NCI-H69 (cell line): ENCODE data around the gene EFTUD2.

Source experiments
- DNase-seq: peaks from one replicate; lab custom pipeline; 2025; lab: John Stamatoyannopoulos, UW

The EFTUD2 gene

DNA sequence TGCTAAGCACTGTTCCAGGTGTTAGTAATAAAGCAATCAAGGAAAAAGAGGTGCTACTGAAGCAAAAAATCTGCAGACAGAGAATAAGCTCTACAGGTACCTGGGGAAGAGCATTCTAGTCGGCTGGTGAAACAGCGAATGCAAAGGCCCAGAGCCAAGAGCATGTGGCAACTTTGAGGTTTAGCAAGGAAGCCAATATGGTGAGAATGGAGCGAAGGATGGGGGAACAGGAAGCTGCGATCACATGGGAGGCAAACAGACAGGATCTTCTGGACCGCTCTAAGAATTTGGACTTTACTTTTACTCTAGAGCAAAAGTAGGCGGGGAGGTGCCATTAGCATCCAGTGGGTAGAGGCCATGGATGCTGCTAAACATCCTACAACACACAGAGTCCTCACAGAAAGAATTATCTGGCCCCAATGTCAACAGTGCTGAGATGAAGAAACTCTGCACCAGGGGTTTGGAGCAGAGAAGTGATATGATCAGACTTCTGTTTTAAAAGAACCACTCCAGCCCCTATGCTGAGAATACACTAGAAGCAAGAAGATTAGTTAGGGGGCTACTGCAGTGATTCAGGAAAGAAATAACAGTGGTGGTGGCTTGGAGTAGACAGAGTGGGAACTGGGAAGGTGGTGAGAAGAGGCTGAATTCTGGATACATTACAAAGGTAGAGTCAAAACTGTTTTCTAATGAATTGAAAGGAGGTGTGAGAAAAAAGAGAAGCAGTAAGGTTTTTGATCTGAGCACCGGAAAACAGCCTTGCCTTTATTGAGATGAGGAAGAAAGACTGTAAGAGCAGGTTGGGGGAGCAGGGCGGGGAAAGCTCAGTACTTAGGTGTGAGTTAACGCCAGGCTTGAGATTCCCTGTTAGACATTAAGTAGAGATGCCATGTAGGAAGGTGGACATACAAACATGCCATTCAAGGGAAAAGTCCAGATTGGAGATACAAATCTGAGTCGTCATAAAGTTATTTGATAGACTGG, 11.0 kb downstream of the EFTUD2 start:
- DNase-seq = no peak

- DNase-seq = no peak
Measured at GRCh38 chr17:44887016-44887415, 12.2 kb downstream of the EFTUD2 start.

- DNase-seq = no peak
Measured at GRCh38 chr17:44884941-44885340, 14.3 kb downstream of the EFTUD2 start.

DNA sequence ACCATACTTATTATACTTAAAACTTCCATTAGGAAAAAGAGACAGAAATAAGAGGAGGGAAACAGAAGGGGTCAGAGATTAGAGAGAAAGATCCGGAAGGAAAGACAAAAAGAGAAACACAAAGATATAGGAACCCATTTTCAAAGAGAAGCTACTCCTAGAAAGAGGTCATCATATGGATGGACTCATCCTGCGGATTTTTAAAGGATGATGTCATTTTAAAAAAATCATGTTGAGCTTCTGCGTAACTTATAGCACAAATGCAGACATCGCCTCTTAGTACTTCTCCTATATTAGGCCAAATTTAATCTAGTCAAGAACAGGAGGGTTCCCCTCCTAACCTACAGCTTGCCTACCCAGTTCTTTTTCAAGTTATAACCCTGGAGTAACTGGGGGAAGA, 18.1 kb downstream of the EFTUD2 start:
- DNase-seq = no peak

GRCh38 chr17:44880062-44880461, 19.2 kb downstream of the EFTUD2 start:
- no peak for DNase-seq

DNA sequence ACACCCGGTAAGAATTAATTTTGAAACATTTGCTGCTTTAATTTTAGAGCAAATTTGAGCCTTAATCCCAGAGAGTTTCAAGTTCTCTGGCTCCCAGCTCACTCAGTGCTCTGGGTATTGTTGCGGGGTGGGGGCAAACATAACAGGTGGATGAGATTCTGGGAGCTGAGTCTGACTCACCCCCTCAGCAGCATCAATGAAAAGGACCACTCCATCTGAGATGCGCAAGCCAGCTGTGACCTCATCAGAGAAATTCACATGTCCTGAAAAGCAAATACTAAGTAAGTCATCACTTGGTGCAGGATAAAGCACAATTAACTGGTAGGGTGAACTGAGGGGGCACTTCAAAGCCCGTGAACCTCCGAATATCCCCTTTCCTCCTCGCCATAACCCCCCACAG, 19.9 kb downstream of the EFTUD2 start:
- no peak for DNase-seq

DNA sequence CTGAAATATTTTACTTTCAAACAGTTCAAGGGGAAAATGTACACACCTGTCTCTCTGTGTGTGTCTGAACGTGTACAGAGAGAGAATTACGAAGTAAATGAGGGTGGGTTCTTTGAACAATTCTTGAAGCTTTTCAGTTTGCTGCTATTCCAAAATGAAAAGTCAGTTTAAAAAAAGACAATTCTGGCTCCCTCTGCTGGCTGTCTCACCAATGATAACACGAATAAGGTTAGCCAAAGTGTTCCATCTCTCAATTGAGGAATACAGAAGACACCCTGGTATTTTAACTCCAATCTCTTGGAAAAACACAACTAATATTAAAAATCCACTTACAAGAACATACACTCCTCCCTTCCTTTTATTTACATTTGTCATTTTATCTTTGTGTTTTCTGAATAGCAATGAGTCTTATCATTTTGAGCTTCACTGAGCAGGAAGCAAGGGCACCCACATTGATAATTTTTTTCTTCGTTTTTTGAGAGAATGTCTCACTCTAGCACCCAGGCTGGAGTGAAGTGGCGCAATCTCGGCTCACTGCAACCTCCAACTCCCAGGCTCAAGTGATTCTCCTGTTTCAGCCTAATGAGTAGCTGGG, 20.5 kb downstream of the EFTUD2 start:
- DNase-seq = peak; percentile 65

GRCh38 chr17:44877121-44877520, 22.1 kb downstream of the EFTUD2 start:
- DNase-seq = no peak

GRCh38 chr17:44875761-44876160, 23.5 kb downstream of the EFTUD2 start:
- DNase-seq = no peak

DNA sequence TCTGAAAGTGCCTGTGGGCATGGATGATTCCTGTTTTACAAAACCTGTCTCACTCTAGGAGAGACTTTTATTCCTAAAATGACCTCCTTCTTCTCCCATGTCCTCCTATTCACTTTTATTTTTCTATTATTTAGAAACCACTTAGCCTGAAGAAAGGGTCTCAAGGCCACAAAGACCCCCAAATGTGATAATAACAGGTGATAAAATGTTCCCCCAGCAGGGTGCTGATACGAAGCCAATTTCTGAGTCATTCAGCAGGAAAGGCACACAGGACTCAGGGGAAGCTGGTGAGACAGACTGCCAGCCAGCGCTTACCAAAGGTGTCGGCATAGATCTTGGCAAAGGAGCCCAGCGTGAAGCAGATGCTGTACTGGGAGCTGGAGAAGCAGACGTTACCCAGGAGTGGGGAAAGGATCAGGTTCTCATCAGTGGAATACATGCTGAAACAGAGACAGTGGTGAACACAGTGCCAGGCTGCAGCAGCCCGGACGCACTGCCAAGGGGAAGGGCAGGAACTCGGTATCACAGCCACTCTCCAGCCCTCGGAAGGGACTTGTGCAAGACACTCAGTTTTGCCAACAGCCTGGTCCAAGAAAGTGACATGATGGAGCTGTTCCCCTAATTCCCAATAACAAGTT, 27.0 kb downstream of the EFTUD2 start:
- DNase-seq = peak; percentile 100

- no peak for DNase-seq
Measured at GRCh38 chr17:44871556-44871955, 27.7 kb downstream of the EFTUD2 start.

- no peak for DNase-seq
Measured at GRCh38 chr17:44867841-44868240, 31.4 kb downstream of the EFTUD2 start.

DNA sequence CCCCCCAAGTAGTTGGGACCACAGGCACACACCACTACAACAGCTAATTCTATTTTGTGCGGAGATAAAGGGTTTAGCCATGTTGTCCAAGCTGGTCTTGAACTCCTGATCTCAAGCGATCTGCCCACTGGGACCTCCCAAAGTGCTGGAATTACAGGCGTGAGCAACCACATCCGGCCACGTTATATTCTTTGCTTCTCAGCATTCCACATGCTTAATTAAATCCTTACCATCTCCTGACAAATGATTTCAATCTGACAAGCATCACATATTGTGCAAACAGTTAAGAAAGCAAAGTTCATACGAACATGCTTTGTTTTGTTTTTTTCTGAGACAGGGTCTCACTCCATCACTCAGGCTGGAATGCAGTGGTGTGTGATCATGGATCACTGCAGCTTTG, 33.3 kb downstream of the EFTUD2 start:
- DNase-seq = no peak

GRCh38 chr17:44865231-44865660, 34.0 kb downstream of the EFTUD2 start:
- DNase-seq = peak; percentile 83

- DNase-seq = no peak
Measured at GRCh38 chr17:44864831-44865230, 34.4 kb downstream of the EFTUD2 start.

- DNase-seq = no peak
Measured at GRCh38 chr17:44863061-44863918, 36.0 kb downstream of the EFTUD2 start.

- no peak for DNase-seq
Measured at GRCh38 chr17:44862278-44862914, 36.8 kb downstream of the EFTUD2 start.

- no peak for DNase-seq
Measured at GRCh38 chr17:44859701-44860100, 39.5 kb downstream of the EFTUD2 start.

DNA sequence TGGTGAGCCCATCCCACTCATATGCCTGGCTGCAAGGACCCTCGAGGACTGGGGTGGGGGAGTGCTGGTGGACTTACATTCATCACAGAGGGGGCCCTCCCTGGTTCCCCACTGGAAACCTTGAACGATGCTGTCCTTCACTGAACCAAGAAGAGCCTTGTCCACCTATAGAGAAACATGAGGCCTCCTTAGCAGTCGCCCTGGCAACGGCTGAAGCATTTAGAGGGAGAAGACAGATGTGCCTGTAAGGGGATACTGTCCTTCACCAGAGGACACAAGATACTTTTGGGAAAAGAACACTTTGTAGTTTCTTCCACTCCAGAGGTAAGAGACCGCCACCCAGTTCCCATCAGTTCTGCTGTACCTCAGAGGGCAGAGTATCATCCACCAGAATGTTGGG, 45.1 kb downstream of the EFTUD2 start:
- DNase-seq = peak; percentile 31

GRCh38 chr17:44850612-44851011, 48.6 kb downstream of the EFTUD2 start:
- DNase-seq = peak; percentile 40

DNA sequence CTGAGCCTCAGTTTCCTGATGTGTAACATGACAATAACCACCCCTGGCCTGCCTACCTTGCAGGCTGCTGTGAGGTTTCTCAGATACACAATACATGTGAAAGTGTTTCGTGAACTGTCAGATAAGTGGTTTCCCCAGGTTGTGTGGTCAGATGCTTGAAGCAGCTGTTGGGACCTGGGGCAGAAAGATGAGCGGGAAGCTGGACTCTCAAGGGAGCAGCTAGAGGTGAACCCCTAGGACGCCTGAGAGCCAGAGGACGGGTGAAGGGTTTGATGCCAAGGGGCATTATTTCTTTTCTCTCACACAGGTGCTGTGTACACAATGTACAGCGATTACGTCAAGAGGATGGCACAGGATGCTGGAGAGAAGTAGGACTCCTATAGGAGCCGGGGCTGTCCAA, 49.2 kb downstream of the EFTUD2 start:
- no peak for DNase-seq
